ENCODE data around the gene TP53I3. TPM values are rescaled to one million over a fixed set of nuclear protein-coding genes. Genes with fewer than 3 reads are reported as not detected.

TP53I3 gene
- polyA plus RNA-seq, 5 donors = 49.6 to 78.6 (median 65.0) TPM

Other genes with a start within 250 kb of the TP53I3 start
- 10 to 100 TPM; 16.7 to 28.7 (median 27.4) TPM for gene ATAD2B, start 157.7 kb downstream of the TP53I3 start, polyA plus RNA-seq (ENCODE audit: insufficient read depth in 1 of 5, insufficient read length in 5 of 5, low replicate concordance in 1 of 5)
- gene UBXN2A, start 144.4 kb downstream of the TP53I3 start, polyA plus RNA-seq (ENCODE audit: insufficient read depth in 1 of 5, insufficient read length in 5 of 5, low replicate concordance in 1 of 5) = 10 to 100 TPM; 16.5 to 25.6 (median 21.0) TPM
- 1 to 10 TPM; 3.1 to 5.7 (median 5.1) TPM for gene MFSD2B, start 74.7 kb downstream of the TP53I3 start, polyA plus RNA-seq (ENCODE audit: insufficient read depth in 1 of 5, insufficient read length in 5 of 5, low replicate concordance in 1 of 5)
- gene WDCP, start 37.4 kb downstream of the TP53I3 start, polyA plus RNA-seq (ENCODE audit: insufficient read depth in 1 of 5, insufficient read length in 5 of 5, low replicate concordance in 1 of 5) = 10 to 100 TPM; 11.6 to 18.2 (median 15.3) TPM
- gene FKBP1B, start 35.1 kb downstream of the TP53I3 start, polyA plus RNA-seq (ENCODE audit: insufficient read depth in 1 of 5, insufficient read length in 5 of 5, low replicate concordance in 1 of 5) = 10 to 100 TPM; 14.3 to 16.4 (median 15.1) TPM
- gene SF3B6, start 8.5 kb downstream of the TP53I3 start, polyA plus RNA-seq (ENCODE audit: insufficient read depth in 1 of 5, insufficient read length in 5 of 5, low replicate concordance in 1 of 5) = 100 to 1,000 TPM; 116 to 164 (median 138) TPM
- gene PFN4, start 38.5 kb upstream of the TP53I3 start, polyA plus RNA-seq (ENCODE audit: insufficient read depth in 1 of 5, insufficient read length in 5 of 5, low replicate concordance in 1 of 5) = 1 to 10 TPM; 2.3 to 3.7 (median 3.2) TPM
- gene FAM228B, start 38.6 kb upstream of the TP53I3 start, polyA plus RNA-seq (ENCODE audit: insufficient read depth in 1 of 5, insufficient read length in 5 of 5, low replicate concordance in 1 of 5) = 10 to 100 TPM; 22.2 to 30.6 (median 27.3) TPM
- gene FAM228A, start 90.2 kb upstream of the TP53I3 start, polyA plus RNA-seq (ENCODE audit: insufficient read depth in 1 of 5, insufficient read length in 5 of 5, low replicate concordance in 1 of 5) = 1 to 10 TPM; 1.1 to 3.4 (median 1.6) TPM

Data from right lung (tissue), 5 donors.